NCI-H510A (cell line): ENCODE results near the gene ZNF320.
"Not testable (repeated sequence)": the region's sequence is repeated elsewhere in the genome, so short reads cannot be mapped to it uniquely, and the experiment has no call there.

ENCODE experiments used
- DNase-seq: peaks from one replicate; lab custom pipeline; 2025; lab: John Stamatoyannopoulos, UW

ZNF320 gene

DNA sequence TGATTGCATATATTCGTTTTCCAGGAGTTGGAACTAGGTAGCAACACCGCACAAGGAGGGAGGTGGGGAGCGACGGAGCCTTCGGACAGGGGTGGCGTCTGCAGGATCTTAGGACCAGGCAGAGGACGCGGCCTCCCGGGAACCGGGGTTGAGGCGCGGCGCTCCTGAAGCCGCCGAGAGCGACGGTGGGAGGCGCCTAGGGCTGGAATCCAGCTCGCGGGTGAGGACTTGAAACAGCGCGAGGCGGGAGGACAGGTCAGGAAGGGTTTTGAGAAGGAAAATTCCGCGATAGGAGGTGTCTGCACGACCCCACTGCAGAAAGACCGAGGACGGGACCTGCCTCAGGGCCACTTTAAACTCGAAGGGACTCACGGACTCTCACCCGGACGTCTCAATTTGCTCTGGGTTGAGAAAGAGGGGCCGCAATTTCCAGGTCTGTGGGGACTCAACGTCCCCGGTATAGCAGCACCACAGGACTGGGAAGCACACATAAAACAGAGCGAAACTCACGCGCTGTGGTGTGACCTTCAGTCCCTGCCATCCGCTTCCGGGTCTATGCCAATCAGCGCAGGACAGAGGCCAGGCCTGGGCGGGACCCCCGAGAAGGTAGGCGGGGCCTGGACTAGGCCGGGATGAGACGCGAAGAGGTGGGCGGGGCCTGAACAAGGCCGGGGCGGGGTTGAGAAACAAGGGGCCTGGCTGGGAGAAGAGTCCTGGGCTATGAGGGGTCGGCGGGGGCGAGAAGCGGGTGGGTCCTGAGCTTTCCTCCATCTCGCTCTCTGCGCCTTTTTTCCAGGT, at the start of gene ZNF320:
ZNF320 (minus strand) TSS at position 498 of the 798 bp plus-strand sequence. CDS start 7,380 bp downstream, outside the sequence.
- peak; percentile 42 for DNase-seq

DNA sequence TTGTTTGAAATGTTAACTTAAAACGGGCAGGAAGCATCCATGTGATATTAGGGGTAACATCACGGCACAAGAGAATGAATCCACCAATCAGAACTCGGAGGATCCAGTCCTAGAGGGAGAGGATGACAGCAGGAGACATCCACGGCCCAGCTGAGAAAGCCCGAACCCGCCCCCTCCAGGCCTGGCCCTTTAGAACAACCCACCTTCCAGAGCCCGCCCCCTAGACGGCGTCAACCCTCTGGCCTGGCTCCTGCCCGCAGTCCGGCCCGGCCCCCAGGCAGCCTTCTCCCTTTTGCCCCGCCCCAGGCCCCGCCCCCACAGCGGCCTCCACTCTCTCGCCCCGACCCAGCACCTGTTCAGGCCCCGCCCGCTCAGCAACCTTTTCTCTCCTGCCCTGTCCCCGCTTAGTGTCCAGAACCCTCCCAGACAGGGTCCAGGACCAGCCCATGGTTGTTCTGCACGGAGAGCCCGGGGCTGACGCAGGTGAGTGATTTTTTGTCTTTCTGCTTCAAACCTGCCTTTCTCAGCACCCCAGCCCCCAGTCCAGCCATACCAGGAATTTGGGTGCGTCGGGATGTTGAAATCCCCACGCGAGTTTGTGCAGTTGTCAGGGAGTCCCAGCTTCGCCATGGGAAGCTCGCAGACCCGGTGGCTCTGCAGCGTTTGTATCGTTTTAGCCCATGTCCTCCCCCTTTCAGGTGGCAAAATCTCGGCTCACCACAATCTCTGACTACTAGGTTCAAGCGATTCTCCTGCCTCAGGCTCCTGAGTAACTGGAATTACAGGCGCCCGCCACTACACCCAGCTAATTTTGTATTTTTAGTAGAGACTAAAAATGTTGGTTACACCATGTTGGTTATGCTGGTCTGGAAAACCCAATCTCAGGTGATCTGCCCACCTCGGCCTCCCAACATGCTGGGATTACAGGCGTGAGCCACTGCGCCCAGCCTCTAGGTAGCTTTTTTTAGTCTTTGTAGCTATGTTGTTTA, 49.2 kb upstream of the ZNF320 start:
- DNase-seq, result no peak

DNA sequence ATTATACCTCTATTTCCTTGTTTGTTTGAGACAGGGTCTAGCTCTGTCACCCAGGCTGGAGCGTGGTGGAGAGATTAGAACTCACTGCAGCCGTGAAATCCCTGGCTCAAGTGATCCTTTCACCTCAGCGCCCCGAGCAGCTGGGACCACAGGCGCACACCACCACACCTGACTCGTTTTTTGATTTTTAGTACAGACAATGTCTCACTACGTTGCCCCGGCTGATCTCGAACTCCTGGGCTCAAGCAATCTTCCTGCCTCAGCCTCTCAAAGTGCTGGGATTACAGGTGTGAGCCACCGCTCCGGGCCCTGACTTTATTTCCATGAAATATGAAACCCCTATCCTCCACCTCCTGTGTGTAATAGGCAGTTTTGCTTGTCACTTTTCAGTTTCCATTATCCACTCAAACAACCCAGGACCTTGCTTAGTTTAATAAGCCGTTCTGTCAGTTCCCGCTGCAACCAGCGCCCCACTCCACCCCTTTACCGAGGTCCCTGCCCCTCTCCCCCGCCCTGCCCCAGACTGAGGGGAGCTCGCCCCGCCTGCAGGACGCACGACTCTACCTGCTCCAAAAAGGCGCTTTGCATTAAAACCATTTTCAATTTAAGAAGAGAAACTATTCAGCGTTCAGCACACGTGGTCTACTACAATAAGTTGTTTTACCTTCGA, 48.4 kb upstream of the ZNF320 start:
- no peak for DNase-seq

DNA sequence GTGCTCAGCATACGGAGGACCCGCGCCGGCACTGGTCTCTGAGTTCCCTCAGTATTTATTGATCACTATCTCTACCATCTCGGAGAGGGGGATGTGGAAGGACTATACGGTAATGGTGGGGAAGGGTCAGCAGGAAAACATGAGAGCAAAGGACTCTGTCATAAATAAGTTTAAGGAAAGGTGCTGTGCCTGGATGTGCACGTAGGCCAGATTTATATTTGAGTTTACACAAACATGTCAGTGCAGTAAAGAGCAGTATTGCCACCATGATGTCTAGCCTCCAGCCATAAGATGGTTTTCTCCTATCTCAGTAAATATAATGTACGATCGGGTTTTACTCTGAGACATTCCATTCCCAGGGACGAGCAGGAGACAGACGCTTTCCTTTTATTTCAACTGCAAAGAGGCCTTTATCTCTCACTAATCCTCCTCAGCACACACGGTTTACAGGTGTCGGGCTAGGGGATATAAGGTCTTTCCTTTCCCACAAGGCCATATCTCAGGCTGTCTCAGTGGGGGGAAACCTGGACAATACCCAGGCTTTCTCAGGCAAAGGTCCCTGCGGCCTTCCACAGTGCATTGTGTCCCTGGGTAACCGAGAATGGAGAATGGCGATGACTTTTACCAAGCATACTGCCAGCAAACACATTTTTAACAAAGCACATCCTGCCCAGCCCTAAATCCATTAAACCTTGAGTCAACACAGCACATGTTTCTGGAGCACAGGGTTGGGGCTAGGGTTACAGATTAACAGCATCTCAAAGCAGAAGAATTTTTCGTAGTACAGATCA, 47.5 kb upstream of the ZNF320 start:
- DNase-seq, result not testable (repeated sequence)

DNA sequence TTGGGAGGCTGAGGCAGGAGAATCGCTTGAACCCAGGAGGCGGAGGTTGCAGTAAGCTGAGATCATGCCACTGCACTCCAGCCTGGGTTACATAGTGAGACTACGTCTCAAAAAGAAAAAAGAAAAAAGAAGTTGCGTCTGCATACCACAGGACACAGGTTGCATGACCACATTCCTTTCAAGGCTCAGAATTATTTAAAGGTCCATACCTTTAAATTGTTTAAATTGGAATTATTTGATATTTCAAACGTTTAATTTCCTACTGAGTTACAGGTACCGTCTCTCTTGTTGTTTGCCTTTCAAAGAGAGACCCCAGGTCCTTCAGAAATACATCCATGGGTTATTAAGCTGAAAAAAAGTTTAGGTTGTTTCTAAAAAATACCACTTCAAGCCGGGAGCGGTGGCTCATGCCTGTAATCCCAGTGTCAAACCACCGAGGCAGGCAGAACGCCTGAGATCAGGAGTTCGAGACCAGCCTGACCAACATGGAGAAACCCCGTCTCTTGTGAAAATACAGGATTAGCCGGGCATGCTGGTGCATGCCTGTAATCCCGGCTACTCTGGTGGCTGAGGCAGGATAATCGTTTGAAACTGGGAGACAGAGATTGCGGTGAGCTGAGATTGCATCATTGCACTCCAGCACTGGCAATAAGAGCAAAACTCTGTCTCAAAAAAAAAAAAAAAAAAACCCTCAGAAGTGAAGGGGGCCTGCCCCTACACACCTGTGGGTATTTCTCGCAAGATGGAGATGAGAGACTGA, 46.6 kb upstream of the ZNF320 start:
- DNase-seq, result no peak

DNA sequence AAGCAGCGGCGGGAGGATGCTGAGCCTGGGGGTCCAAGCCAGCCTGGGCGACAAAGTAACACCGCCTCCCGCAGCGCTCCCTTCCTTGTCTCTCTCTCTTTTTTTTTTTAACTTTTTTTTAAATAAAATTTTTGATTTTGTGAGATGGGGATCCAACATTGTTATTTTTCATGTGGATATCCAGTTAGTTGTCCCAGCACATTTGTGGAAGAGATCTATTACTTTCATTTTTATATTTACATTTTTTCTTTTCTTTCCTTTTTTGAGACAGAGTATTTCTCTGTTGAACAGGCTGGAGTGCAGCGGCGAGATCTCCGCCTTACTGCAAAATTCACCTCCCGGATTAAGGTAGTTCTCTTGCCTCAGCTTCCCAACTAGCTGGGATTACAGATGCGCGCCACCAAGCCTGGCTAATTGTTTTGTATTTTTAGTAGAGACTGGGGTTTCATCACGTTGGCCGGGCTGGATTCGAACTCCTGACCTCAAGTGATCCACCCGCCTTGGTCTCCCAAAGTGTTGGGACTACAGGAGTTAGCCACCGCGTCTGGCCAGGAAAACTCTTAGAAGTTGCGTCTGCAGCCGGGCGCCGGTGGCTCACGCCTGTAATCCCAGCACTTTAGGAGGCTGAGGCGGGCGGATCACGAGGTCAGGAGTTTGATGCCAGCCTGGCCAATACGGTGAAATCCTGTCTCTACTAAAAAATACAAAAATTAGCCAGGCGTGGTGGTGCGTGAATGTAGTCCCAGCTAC, 45.9 kb upstream of the ZNF320 start:
- DNase-seq, result no peak

DNA sequence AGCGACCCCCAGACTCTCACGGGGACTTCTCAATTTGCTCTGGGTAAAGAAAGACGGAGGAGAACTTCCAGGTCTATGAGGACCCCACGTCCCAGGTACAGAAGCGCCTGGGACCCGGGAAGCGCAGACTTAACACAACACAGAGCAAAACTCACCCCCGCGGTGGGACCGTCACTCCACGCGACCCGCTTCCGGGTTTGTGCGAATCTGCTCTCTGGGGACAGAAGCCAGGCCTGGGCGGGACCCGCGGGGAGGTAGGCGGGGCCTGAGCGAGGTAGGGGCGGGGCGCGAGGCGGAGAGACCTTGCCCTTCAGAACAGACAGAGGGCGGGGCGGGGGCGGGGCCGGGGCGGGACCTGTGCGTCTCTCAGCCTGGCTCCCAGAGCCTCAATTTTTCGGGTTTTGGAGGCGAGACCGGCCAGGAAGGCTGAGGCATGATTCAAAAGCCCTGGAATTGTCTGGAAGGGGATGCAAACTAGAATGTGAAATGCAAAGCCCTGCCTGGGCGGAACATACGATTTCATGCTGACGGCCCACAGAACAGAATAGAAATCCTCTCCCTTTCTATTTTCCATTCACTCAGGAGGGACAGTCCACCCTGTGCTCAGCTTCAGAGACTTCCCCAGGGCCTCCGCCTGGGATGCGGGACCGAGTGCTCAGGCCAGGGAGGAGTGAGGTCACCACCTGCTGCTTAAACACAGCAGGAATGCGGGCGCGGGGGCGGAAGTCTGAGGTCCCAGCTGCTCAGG, 45.1 kb upstream of the ZNF320 start:
- DNase-seq, result no peak

DNA sequence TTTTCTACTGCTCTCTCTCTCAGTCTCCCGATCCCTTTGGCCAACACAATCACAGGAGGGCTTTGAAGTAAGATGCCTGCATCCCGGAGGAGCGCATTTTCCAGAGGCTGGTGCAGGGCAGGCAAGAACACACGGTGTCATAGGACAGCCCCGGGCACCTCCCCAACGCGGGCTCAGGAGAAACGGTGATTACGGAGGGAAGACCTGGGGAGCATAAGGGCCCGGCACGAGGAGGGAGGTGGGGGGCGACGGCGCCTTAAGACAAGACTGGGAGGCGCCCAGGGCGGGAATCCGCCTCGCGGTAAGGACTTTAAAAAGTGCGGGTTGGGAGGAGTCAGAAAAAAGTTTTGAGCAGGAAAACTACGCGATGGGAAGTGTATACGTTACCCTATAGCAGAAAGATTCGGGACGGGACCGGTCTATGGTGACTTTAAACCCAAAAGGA, 44.5 kb upstream of the ZNF320 start:
- DNase-seq, result no peak

DNA sequence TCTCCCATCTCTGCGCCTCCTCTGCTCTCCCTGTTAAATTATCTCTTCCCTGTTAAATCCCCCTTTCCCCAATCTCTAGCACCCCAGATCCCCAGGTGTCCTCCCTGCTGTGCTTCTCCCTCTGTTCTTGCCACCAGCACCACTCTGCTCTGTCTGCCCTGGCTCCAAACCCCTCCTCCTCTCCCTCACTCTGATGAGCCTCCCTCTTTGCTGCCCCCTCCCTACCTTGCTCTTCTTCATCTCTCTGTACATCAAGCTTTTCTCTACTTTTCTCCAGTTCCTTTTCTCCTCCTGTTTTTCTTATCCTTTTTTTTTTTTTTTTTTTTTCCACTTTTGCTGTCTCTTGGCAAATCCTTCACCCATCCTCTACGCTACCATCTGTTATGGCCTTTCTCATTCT, 44.1 kb upstream of the ZNF320 start:
- not testable (repeated sequence) for DNase-seq

DNA sequence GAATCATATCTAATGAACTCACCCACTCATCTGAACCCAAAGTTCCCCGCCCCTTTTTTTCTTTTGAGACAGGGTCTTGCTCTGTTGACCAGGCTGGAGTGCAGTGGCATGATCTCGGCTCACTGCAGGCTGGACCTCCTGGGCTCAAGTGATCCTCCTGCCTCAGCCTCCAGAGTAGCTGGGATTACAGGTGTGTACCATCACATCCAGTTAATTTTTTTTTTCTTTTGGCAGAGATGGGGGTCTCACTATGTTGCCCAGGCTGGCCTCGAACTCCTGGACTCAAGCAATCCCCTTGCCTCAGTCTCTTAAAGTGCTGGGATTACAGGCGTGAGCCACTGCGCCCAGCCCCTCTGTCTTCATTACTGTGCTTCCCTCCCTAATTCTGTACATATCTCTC, 43.5 kb upstream of the ZNF320 start:
- not testable (repeated sequence) for DNase-seq

DNA sequence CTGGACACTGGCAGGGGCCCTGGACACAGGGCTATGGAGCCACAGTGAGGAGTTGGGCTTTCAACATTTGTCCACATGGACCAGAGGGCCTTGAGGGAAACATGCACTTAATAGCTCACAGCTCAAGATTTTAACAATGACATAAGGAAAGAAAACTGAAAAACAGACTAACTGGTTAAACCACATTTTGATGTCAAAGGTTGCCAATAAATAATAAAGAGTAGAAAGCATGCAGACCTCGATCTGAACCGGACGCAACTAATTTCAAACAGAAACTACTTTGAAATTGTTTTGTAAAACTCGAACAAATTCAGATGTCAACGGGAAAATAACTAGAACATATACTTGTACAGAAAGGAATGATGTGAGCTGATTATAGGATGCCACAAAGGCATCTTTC, 41.3 kb upstream of the ZNF320 start:
- DNase-seq, result no peak

DNA sequence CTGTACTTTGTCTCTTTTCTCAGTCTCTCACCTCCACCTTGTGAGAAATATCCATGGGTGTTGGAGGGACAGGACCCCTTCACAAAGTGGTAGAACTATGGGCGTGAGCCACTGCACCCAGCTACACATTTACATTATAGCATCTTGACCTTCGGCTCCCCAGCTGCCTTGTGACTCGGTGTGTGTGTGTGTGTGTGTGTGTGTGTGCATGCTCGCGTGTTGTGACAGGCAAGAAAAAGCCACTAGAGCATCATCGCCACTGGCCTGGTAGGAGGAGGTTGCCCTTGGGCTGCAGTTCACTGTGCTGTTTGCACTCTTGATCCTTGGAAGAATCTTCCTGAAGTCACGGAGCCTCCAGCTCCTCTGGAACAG, 39.5 kb upstream of the ZNF320 start:
- DNase-seq, result no peak

DNA sequence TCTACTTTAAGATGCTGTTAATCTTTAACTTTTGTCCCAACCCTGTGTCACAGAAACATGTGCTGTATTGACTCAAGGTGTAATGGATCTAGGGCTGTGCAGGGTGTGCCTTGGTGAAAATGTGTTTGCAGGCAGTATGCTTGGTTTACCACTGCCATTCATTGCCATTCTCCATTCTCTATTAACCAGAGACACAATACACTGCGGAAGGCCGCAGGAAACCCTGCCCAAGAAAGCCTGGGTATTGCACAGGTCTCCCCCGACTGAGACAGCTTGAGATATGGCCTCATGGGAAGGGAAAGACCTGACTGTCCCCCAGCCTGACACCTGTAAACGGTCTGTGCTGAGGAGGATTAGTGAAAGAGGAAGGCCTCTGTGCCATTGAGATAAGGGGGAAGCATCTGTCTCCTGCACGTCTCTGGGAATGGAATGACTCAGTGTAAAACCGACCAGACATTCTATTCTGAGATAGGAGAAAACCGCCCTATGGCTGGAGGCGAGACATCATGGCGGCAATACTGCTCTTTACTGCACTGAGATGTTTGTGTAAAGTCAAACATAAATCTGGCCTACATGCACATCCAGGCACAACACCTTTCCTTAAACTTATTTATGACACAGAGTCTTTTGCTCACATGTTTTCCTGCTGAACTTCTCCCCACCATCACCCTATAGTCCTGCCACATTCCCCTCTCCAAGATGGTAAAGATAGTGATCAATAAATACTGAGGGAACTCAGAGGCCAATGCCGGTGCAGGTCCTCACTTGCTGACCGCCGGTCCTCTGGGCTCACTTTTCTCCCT, 38.9 kb upstream of the ZNF320 start:
- DNase-seq, result no peak

DNA sequence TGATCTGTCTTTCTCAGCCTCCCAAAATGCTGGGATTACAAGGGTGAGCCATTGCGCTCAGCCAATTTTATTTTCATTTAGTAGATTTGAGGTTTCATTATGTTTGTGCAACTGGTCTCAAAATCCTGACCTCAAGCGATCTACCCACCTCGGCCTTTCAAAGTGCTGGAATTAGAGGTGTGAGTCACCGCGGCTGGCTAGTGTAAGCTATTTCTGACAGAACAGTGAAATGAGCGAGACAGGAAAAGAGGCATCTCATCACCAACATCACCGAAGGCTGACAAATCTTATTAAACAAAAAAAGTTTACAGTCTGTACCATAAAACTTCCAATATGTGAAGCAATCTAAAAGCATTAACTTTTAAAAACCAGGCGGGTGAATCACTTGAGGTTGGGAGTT, 38.0 kb upstream of the ZNF320 start:
- no peak for DNase-seq

DNA sequence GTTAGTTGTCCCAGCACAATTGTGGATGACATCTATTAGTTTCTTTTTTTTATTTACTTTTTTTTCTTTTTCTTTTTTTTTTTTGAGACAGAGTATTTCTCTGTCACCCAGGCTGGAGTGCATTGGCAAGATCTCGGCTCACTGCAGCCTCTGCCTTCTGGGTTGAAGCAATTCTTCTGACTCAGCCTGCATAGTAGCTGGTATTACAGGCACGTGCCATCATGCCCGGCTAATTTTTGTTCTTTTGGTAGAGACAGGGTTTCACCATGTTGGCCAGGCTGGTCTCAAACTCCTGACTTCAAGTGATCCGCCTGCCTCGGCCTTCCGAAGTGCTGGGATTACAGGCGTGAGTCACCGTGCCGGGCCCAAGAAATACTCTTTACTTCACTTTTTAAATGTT, 27.2 kb upstream of the ZNF320 start:
- not testable (repeated sequence) for DNase-seq

DNA sequence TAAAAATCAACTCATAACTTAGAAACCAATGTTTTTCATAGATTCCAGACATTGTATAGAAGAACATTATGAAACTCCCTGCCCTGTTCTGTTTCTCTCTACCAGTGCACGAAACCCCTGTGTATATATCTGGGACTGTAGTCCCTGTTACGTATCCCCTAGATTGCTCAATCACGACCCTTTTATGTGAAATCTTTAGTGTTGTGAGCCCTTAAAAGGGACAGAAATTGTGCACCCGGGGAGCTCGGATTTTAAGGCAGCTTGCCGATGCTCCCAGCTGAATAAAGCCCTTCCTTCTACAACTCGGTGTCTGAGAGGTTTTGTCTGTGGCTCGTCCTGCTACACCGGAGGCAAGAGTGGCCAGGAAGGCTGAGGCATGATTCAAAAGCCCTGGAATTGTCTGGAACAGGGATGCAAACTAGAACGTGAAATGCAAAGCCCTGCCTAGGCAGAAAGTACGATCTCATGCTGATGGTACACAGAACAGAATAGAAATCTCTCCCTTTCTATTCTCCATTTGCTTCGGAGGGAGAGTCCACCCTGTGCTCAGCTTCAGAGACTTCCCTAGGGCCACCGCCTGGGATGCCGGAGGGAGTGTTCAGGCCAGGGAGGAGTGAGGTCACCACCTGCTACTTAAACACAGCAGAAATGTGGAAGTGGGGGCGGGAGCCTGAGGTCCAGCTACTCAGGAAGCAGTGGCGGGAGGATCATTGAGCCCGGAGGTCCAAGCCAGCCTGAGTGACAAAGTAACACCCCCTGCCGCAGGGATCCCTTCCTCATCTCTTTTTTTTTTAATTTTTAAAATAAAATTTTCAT, 26.6 kb upstream of the ZNF320 start:
- no peak for DNase-seq
